Measurements from ENCODE around the gene ACP2. TPM values are rescaled to one million over a fixed set of nuclear protein-coding genes. Genes with fewer than 3 reads are reported as not detected.

ACP2 gene
- total RNA-seq, 1 donor from 2014 or later: 53.1 TPM

DNA sequence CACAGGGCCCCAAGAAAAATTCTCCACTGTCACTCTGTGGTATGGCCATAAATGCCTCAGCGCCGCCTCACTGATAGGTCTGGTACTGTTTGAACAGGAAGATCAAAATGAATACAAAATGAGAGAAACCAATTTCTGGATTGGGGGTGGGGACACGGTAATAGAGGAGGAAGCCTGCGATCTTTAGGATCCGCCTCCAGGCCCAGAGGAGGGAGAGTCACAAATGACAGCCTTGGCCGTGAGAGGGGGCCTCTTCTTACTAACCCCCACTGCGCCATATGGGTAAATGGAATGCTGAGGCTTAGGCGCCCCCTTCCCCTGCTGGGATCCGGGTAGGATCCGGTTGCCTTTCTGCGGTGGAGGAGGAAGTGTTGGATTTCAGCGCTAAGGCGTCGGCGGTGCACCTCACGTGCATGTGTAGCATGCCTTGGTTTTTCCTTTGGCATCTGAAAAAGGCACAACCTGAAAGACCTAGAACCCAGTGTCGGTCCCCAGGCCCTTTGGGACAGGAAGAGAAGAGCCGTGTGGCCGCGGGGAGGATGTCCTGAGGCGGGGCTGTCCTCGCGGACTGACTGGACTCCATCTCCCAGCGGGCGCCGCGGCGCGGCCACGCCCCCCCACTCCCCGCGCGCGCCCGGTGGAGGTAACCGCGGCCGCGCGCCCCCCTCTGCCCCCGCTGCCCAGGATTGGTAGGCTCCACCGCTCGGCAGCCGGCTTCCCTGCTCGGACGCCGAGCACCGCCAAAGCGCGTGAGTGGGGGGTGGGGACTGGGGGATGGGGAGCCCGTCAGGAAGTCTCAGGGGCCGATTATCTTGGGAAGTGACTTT, 20.6 kb upstream of the ACP2 start:
- DNase-seq (ENCODE audit: extremely low read depth, low read depth, low spot score): no peak

DNA sequence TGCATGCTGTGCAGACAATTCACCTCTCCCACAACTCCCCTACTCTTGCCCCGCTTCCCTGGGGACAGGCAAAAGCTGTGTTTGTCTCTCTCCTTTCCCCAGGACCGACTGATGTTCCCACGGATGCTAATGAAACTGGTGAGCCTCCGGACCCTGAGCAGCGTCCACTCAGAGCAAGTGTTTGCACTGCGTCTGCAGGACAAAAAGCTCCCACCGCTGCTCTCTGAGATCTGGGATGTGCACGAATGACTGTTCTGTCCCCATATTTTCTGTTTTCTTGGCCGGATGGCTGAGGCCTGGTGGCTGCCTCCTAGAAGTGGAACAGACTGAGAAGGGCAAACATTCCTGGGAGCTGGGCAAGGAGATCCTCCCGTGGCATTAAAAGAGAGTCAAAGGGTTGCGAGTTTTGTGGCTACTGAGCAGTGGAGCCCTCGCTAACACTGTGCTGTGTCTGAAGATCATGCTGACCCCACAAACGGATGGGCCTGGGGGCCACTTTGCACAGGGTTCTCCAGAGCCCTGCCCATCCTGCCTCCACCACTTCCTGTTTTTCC, 19.9 kb upstream of the ACP2 start:
- DNase-seq (ENCODE audit: extremely low read depth, low read depth, low spot score): no peak

DNA sequence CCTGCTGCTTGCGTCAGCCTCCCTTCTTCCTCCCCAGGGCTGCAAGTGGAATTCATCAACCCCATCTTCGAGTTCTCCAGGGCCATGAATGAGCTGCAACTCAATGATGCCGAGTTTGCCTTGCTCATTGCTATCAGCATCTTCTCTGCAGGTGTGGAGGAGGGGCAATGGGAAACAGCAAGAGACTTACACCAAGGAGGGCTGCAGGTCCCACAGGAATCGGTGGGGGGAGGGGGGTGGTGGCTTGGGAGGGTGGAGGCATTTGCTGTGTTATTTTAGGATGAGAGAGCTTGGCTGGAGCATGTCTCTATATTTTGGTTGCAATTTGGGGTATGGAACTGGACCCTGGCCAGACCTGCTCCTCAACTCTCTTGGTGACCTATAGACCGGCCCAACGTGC, 19.3 kb upstream of the ACP2 start:
- no peak for DNase-seq (ENCODE audit: extremely low read depth, low read depth, low spot score)

DNA sequence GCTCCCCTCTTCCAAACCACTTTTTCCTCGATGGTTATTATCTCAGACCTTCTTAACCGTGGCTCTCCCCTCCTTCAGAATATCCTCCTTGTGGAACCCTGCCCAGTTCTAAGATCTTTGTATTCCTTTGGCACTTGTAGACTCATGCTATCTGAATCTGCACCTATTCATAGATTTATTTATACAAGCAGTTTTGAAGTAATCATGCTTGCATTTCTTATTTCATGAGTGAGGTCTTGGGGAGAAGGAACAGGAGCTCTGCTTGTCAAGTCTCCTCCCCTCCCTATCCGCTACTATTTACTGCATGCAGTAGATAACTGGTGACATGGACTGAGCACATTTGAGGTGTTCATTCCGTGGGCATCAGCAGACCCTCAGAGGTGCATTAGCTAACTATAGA, 15.9 kb upstream of the ACP2 start:
- DNase-seq (ENCODE audit: extremely low read depth, low read depth, low spot score): no peak

DNA sequence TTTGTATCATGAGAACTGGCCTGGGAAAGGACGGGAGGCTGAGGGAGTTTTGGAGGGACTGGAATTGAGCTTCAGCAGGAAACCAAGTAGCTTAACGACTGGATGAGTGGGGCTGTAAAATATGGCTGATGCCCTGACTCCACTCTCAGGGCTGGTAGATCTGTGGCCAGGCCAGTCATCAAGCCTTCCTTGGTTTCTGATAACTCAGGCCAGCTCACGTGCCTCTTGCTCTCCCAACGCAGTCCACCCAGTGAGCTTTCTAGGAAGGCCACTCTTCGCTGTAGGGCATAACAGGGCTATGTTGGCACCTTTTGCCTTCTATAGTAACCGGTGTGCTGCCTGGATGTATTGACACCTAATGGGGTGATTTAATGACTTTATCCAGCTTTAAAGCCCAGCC, 15.5 kb upstream of the ACP2 start:
- DNase-seq (ENCODE audit: extremely low read depth, low read depth, low spot score): no peak

DNA sequence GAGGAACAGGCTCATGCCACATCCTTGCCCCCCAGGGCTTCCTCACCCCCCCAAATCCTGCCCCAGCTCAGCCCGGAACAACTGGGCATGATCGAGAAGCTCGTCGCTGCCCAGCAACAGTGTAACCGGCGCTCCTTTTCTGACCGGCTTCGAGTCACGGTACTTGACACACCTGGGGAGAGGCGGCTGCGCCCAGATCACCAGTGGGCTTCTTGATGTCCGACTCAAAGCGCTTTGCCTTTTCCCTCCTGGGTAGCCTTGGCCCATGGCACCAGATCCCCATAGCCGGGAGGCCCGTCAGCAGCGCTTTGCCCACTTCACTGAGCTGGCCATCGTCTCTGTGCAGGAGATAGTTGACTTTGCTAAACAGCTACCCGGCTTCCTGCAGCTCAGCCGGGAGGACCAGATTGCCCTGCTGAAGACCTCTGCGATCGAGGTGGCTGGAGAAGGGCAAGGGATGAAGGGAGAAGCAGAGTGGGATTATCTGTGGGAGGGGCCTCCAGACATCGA, 12.7 kb upstream of the ACP2 start:
- DNase-seq (ENCODE audit: extremely low read depth, low read depth, low spot score): no peak

DNA sequence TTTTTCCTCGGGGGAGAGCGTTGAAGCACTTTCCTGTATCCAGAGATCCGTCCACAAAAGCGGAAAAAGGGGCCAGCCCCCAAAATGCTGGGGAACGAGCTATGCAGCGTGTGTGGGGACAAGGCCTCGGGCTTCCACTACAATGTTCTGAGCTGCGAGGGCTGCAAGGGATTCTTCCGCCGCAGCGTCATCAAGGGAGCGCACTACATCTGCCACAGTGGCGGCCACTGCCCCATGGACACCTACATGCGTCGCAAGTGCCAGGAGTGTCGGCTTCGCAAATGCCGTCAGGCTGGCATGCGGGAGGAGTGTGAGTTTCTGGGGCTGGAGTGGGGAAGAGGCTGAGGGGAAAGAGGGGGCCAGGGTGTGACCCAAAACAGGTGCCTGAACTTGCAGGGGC, 11.8 kb upstream of the ACP2 start:
- no peak for DNase-seq (ENCODE audit: extremely low read depth, low read depth, low spot score)

DNA sequence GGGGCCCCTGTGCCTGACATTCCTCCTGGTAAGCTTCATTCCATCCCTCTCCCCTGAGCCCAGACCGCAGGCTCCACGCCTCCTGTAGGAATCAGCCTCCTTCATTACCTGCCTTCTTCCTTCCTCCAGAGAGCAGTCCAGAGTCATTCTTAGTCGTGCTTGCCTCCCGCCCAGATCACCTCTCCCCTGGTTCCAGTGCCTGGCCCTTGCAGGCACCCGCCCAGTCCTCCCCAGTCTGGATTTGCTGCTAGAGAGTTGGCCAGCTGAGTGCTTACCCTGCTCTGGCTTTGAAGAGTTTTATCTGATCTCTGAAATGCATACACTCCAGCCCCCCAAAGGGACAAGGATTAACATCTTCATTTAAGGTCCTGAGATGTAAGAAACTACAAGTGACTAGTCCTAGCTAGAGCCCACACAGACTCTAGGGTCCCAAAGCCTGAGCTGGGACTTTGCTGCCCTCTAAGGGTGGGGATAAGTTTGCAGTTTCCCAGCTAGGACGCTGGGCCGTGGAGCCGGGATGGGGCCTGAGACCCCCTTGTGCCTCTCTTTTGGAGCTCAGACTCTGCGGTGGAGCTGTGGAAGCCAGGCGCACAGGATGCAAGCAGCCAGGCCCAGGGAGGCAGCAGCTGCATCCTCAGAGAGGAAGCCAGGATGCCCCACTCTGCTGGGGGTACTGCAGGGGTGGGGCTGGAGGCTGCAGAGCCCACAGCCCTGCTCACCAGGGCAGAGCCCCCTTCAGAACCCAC, 10.8 kb upstream of the ACP2 start:
- DNase-seq (ENCODE audit: extremely low read depth, low read depth, low spot score): no peak

DNA sequence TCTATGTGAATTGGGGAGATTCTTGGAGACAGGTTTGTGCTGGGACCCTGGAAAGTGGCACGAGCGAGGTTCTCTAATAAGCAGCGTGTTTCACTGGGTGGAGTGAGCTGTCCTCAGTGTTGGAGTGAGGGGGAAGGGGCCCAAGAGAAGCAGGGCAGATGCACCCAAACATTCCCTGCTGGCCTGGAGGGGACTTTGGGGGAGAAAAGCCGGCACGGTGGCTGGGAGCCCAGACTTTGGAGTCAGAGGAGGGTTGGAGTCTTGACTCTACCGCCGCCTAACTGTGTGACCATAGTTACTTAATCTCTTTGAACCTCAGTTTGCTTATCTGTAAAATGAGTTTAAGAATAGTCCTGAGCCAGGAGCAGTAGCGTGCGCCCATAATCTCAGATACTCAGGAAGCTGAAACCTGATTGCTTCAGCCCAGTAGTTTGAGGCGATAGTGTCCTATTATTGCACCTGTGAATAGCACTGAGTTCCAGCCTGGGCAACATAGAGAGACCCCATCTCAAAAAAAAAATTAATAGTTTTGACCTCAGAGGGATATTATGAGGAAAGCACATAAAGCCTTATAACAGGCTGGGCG, 9.8 kb upstream of the ACP2 start:
- no peak for DNase-seq (ENCODE audit: extremely low read depth, low read depth, low spot score)

DNA sequence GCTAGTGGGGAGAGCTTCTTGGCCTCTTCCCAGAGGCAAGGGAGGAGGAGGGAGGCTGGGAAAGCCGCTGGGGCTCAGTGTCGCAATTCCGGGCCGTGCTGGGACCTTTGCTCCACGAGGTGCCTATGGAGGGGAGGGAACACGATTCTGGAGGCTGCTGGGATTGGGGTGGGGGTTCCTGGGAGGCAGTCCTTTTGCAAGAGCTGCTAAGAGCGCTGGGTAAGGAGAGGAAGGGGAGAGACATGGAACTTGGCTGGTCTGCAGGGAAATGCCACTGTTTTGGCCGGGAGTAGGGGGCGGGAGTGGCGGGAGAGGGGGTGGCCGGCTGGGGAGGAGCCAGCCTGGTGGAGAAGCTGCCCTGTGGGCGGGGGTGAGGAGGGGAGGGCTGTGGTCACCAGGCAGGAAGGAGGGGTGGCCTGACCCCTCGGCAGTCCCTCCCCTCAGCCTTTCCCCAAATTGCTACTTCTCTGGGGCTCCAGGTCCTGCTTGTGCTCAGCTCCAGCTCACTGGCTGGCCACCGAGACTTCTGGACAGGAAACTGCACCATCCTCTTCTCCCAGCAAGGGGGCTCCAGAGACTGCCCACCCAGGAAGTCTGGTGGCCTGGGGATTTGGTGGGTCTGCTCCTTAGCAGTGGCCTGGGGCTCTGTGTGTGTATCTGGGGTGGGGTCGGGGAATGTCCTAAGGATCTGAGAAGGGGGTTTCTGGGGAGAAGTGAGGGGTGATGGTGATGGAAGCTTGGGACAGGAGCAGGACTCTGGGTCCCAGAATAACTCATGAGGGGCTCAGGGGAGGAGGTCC, 9.1 kb upstream of the ACP2 start, which contains the start of gene NR1H3:
Gene NR1H3 (plus strand): TSS at position 480 of the 800 bp plus-strand sequence. CDS start 1,221 bp downstream, outside the sequence.
- no peak for DNase-seq (ENCODE audit: extremely low read depth, low read depth, low spot score)

DNA sequence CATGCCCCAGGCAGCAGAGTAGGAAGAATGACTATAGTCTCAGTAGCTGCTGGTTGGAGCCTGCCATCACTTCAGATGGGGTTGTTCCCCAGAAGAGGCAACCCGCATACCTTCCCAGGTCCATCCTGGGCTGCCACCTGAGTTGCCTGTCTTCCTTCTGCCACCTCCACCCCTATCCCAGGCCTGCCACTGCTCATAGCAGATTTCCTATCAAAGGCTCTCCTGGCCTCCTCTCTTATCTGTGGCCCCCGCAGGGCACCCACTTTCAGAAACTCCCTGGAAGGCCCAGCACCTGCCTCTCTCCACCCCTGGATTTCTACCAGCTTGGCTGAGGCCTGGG, 8.5 kb upstream of the ACP2 start:
- no peak for DNase-seq (ENCODE audit: extremely low read depth, low read depth, low spot score)

DNA sequence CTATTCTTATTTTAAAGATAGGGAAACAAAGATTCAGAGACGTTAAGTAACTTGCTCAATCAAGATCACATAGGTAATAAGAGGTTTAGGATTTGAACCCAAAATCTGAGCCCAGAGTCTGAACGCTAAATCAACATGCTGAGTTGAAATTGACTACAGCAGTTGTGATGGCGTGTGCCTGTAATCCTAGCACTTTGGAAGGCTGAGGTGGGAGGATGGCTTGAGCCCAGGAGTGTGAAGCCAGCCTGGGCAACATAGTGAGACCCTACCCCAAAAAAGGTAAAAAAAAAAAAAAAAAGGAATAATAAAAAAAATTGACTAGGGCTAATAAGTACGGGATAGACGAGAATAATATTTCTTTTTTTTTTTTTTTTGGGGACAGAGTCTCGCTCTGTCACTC, 7.8 kb upstream of the ACP2 start:
- DNase-seq (ENCODE audit: extremely low read depth, low read depth, low spot score): no peak

DNA sequence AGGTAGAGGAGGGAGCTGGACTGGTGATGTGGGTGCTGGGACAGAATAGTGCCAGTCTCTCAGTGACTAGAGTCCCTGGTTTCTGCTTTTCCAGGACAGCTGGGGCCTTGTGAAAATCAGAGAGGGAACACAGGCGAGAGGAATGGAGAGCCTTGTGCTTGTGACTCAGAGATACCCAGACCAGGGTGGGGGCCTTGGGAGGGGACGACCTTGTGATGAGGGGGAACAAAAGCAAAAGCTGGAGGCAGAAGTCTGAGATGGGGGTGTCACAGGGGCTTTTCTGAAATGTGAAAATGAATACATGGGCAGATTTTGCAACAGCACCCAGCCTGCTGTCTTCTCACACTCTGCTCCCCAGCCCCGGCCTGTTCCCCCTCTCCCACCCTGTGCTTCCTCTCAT, 5.8 kb upstream of the ACP2 start:
- DNase-seq (ENCODE audit: extremely low read depth, low read depth, low spot score): no peak

DNA sequence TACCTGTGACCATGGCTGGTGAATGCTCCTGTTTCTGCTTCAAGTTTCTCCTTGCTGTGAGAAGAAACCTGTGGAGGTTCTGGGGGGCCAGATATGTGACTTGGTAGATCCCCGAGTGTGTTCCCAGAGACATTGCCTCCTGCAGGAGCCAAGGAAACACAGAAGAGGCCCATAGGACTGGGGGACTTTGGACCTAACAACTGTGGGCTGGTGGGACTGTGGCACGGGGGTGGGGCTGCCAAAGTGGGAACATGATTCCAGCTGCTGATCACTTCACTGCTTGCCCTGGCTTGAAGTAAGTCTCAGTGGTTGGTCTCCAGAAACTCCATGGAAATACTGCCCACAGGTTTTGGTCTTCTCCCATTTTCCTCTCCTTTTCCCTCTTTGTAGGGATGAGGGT, 5.0 kb upstream of the ACP2 start:
- no peak for DNase-seq (ENCODE audit: extremely low read depth, low read depth, low spot score)

DNA sequence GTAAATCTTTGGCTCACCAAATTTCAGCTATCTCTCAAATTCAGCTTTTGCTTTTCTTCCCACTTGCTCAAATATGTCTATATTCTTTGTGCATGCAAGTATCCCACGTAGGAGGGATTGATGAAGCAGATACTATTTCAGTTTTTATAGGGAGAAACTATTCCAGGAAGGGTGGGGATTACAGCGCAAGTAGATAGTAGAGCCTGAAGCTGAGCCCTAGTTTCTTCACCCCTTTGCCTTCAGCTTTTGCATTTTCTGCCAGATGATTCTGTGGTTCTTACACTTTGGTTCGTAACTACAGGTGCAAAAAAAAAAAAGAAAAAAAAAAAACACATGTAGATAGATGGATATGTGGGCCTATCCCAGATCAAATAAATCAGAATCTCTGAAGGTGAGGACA, 3.1 kb upstream of the ACP2 start:
- no peak for DNase-seq (ENCODE audit: extremely low read depth, low read depth, low spot score)

DNA sequence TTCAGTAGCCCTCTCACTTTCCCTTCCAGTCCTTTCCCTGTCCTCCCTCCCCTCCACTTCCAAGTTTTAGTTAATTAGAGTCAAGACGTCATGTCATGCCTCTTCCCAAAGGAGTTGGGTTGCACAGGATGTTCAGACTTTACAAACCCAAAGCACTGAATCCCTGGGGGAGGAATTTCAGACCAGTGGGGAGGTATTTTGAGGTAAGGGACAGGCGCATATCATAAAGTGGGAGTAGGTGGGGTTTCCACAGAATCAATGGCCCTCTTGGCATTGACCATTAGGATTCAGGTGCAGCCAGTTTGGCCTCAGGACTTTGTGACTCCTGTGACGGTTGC, 733 bp upstream of the ACP2 start:
- DNase-seq (ENCODE audit: extremely low read depth, low read depth, low spot score): no peak

DNA sequence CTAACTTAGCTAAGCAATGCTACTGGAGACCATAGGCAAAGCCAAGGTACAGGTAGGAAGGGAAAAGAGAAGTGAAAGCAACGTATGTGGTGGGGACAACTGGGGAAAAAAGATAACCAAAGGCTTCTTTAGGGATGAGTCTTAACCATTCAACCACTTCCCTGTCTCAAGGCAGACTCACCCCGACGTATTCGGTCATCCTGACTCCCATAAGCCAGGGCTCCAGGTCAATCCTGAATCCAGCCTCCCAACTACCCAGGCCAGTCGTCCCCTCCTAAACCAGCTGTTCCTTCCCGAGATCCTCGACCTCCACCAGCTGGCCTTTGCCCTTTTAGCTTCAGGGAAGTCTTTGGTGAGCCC, 330 bp downstream of the ACP2 start:
- DNase-seq (ENCODE audit: extremely low read depth, low read depth, low spot score): no peak

DNA sequence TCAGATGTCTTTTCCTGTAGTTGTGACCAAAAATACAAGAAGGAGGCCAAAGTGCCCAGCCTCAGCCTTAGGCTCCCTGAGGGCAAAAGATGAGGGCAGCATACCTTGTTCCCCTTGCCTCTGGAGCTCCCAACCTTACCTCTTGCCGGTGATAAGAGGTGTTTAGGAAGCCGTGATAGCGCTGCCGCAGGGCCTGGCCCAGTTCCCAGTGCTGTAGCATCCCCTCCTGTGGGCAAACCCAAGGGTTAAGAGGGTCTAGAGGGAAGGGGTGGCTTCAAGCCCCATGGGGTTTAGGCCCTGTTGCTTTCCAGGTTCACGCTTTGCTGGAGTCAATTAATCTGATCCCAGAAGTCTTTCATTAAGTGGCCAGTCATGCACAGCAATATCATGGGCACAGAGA, 1.1 kb downstream of the ACP2 start:
- DNase-seq (ENCODE audit: extremely low read depth, low read depth, low spot score): no peak

DNA sequence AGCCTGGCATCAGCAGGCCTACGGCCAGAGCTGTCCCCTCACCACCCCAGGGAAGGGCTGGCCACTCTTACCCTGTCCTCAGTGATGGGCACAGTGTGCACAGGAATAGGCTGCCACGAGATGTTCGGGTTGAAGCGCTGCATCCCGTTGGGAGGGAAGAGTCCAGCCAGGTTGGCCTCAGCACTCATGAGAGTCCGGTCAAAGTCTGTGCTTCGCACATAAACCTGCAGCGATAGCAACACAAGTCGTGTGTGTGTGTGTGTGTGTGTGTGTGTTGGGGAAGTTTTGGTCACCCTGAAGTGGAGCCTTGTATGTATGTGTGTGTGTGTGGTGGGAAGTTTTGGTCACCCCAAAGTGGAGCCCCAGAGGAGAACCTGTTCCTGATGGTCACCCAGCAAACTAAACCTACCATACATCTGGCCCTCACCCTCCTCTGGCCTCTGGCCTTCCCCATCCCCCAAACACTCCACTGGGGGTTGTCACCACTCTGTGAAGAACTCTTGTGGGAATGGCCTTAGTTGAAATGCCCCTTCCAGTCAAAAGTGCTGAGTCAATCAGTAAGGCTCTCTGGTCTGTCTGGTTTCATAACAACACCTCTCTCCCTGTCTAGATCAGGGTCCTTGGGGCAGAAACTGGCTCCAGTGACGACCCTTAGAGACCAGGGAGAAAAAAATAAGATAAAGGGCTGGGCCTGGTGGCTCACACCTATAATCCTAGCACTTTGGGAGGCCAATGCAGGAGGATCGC, 2.8 kb downstream of the ACP2 start:
- no peak for DNase-seq (ENCODE audit: extremely low read depth, low read depth, low spot score)
